ENCODE measurements around the gene SAP30.

SAP30 gene

GRCh38 chr4:173382349-173382748 lies 11.6 kb downstream of the SAP30 start:
- WGBS, 2 donors (ENCODE audit: extremely low coverage in 2 of 2, insufficient read length in 2 of 2, insufficient replicate concordance in 1 of 2), result no CpG with 5 or more reads among the region's 4 CpGs
- Histone ChIP-seq H3K4me1 (ENCODE audit: control insufficient read depth in 2 of 2, insufficient read depth in 1 of 2, low read depth in 1 of 2, low read length in 2 of 2) (no peaks in the 10 kb centered on the region), H2BK12ac (ENCODE audit: low read length) (no peak overlapping the region)

GRCh38 chr4:173386751-173387150 lies 16.0 kb downstream of the SAP30 start:
- Histone ChIP-seq H3K18ac (ENCODE audit: low read length) (no peak overlapping the region), H3K9me3 (replicated peaks in 1 of 2; ENCODE audit: control insufficient read depth in 2 of 2, insufficient read depth in 1 of 2, low read depth in 1 of 2, low read length in 2 of 2) (no peaks in the 10 kb centered on the region), H3K4me1 (ENCODE audit: control insufficient read depth in 2 of 2, insufficient read depth in 1 of 2, low read depth in 1 of 2, low read length in 2 of 2) (no peaks in the 10 kb centered on the region), H4K8ac (ENCODE audit: low read depth, low read length) (no peak overlapping the region), H3K9ac (ENCODE audit: low read depth, low read length, poor library complexity) (no peak overlapping the region), H2BK5ac (ENCODE audit: low read length) (no peak overlapping the region), H3K36me3 (replicated peaks in 1 of 2; ENCODE audit: control insufficient read depth in 2 of 2, insufficient read depth in 2 of 2, low read length in 2 of 2) (peaks cover 2 to 23% of the 10 kb centered on the region in 2 donors), H2BK12ac (ENCODE audit: low read length) (no peak overlapping the region), H3K4me2 (ENCODE audit: insufficient read depth, low read length, poor library complexity, severe bottlenecking) (no peak overlapping the region), H2AFZ (ENCODE audit: low read length) (no peak overlapping the region), H2BK15ac (ENCODE audit: low read length) (no peak overlapping the region), H3K27me3 (ENCODE audit: control insufficient read depth in 3 of 3, insufficient read depth in 3 of 3, low read depth in 1 of 3, low read length in 3 of 3) (no peaks in the 10 kb centered on the region), H3K27ac (replicated peaks; ENCODE audit: low read length) (no peak overlapping the region), H3K4me3 (ENCODE audit: low read length in 2 of 2) (no peak overlapping the region), H3K23ac (ENCODE audit: low read depth, low read length, poor library complexity) (no peak overlapping the region), H2AK5ac (ENCODE audit: low read depth, low read length) (no peak overlapping the region), H3K4ac (ENCODE audit: low read length) (no peak overlapping the region), H3K14ac (ENCODE audit: low read length) (no peak overlapping the region), H2BK120ac (ENCODE audit: low read depth, low read length) (no peak overlapping the region), H4K91ac (ENCODE audit: low read depth, low read length, poor library complexity) (no peak overlapping the region), H3K79me1 (ENCODE audit: low read depth, low read length) (no peaks in the 10 kb centered on the region)
- no peak for DNase-seq (ENCODE audit: low spot score)

More at GRCh38 chr4:173382349-173382748, 11.6 kb downstream of the SAP30 start:
- Histone ChIP-seq H4K8ac (ENCODE audit: low read depth, low read length) (no peak overlapping the region), H3K23ac (ENCODE audit: low read depth, low read length, poor library complexity) (no peak overlapping the region), H3K4me3 (ENCODE audit: low read length in 2 of 2) (no peak overlapping the region), H3K79me1 (ENCODE audit: low read depth, low read length) (no peaks in the 10 kb centered on the region), H3K4me2 (ENCODE audit: insufficient read depth, low read length, poor library complexity, severe bottlenecking) (no peak overlapping the region), H3K9me3 (replicated peaks in 1 of 2; ENCODE audit: control insufficient read depth in 2 of 2, insufficient read depth in 1 of 2, low read depth in 1 of 2, low read length in 2 of 2) (no peaks in the 10 kb centered on the region), H2BK15ac (ENCODE audit: low read length) (no peak overlapping the region), H3K27me3 (ENCODE audit: control insufficient read depth in 3 of 3, insufficient read depth in 3 of 3, low read depth in 1 of 3, low read length in 3 of 3) (no peaks in the 10 kb centered on the region), H3K27ac (replicated peaks; ENCODE audit: low read length) (no peak overlapping the region), H3K36me3 (replicated peaks in 1 of 2; ENCODE audit: control insufficient read depth in 2 of 2, insufficient read depth in 2 of 2, low read length in 2 of 2) (peaks cover 0 to 29% of the 10 kb centered on the region in 2 donors), H2AFZ (ENCODE audit: low read length) (no peak overlapping the region), H4K91ac (ENCODE audit: low read depth, low read length, poor library complexity) (no peak overlapping the region), H3K9ac (ENCODE audit: low read depth, low read length, poor library complexity) (no peak overlapping the region), H3K18ac (ENCODE audit: low read length) (no peak overlapping the region), H3K14ac (ENCODE audit: low read length) (no peak overlapping the region), H2BK5ac (ENCODE audit: low read length) (no peak overlapping the region), H3K4ac (ENCODE audit: low read length) (no peak overlapping the region), H2BK120ac (ENCODE audit: low read depth, low read length) (no peak overlapping the region), H2AK5ac (ENCODE audit: low read depth, low read length) (no peak overlapping the region)
- no peak for DNase-seq (ENCODE audit: low spot score)

GRCh38 chr4:173391701-173392100 lies 20.9 kb downstream of the SAP30 start:
- H3K14ac ChIP-seq (ENCODE audit: low read length), result no peak overlapping the region

GRCh38 chr4:173397604-173398003 lies 26.9 kb downstream of the SAP30 start:
- Histone ChIP-seq H3K23ac (ENCODE audit: low read depth, low read length, poor library complexity) (no peak overlapping the region), H3K36me3 (replicated peaks in 1 of 2; ENCODE audit: control insufficient read depth in 2 of 2, insufficient read depth in 2 of 2, low read length in 2 of 2) (peaks cover 0 to 12% of the 10 kb centered on the region in 2 donors), H4K91ac (ENCODE audit: low read depth, low read length, poor library complexity) (no peak overlapping the region), H2AK5ac (ENCODE audit: low read depth, low read length) (no peak overlapping the region), H3K4me1 (ENCODE audit: control insufficient read depth in 2 of 2, insufficient read depth in 1 of 2, low read depth in 1 of 2, low read length in 2 of 2) (peaks cover 2 to 12% of the 10 kb centered on the region in 2 donors), H2BK12ac (ENCODE audit: low read length) (no peak overlapping the region), H3K4me2 (ENCODE audit: insufficient read depth, low read length, poor library complexity, severe bottlenecking) (no peak overlapping the region), H3K4me3 (ENCODE audit: low read length in 2 of 2) (peak overlapping the region in 1 of 2 donors; percentile 27), H2AFZ (ENCODE audit: low read length) (peak overlapping the region; percentile 84), H3K14ac (ENCODE audit: low read length) (no peak overlapping the region), H3K4ac (ENCODE audit: low read length) (no peak overlapping the region), H3K79me1 (ENCODE audit: low read depth, low read length) (no peaks in the 10 kb centered on the region), H2BK5ac (ENCODE audit: low read length) (no peak overlapping the region), H2BK120ac (ENCODE audit: low read depth, low read length) (no peak overlapping the region), H4K8ac (ENCODE audit: low read depth, low read length) (no peak overlapping the region), H3K9ac (ENCODE audit: low read depth, low read length, poor library complexity) (no peak overlapping the region), H2BK15ac (ENCODE audit: low read length) (no peak overlapping the region), H3K18ac (ENCODE audit: low read length) (no peak overlapping the region), H3K27me3 (ENCODE audit: control insufficient read depth in 3 of 3, insufficient read depth in 3 of 3, low read depth in 1 of 3, low read length in 3 of 3) (no peaks in the 10 kb centered on the region), H3K27ac (replicated peaks; ENCODE audit: low read length) (no peak overlapping the region), H3K9me3 (replicated peaks in 1 of 2; ENCODE audit: control insufficient read depth in 2 of 2, insufficient read depth in 1 of 2, low read depth in 1 of 2, low read length in 2 of 2) (peaks cover 0 to 9% of the 10 kb centered on the region in 2 donors)
- WGBS, 2 donors (ENCODE audit: extremely low coverage in 2 of 2, insufficient read length in 2 of 2, insufficient replicate concordance in 1 of 2), result no CpG with 5 or more reads among the region's 1 CpG
- DNase-seq (ENCODE audit: low spot score), result no peak

More at GRCh38 chr4:173391701-173392100, 20.9 kb downstream of the SAP30 start:
- Histone ChIP-seq H3K9me3 (replicated peaks in 1 of 2; ENCODE audit: control insufficient read depth in 2 of 2, insufficient read depth in 1 of 2, low read depth in 1 of 2, low read length in 2 of 2) (peaks cover 0 to 9% of the 10 kb centered on the region in 2 donors), H3K9ac (ENCODE audit: low read depth, low read length, poor library complexity) (no peak overlapping the region), H3K36me3 (replicated peaks in 1 of 2; ENCODE audit: control insufficient read depth in 2 of 2, insufficient read depth in 2 of 2, low read length in 2 of 2) (peaks cover 2 to 28% of the 10 kb centered on the region in 2 donors), H4K91ac (ENCODE audit: low read depth, low read length, poor library complexity) (no peak overlapping the region), H4K8ac (ENCODE audit: low read depth, low read length) (no peak overlapping the region), H3K79me1 (ENCODE audit: low read depth, low read length) (no peaks in the 10 kb centered on the region), H3K4me2 (ENCODE audit: insufficient read depth, low read length, poor library complexity, severe bottlenecking) (no peak overlapping the region), H3K4me3 (ENCODE audit: low read length in 2 of 2) (no peak overlapping the region), H3K27me3 (ENCODE audit: control insufficient read depth in 3 of 3, insufficient read depth in 3 of 3, low read depth in 1 of 3, low read length in 3 of 3) (no peaks in the 10 kb centered on the region), H2AK5ac (ENCODE audit: low read depth, low read length) (no peak overlapping the region), H3K4ac (ENCODE audit: low read length) (no peak overlapping the region), H2AFZ (ENCODE audit: low read length) (no peak overlapping the region), H3K4me1 (ENCODE audit: control insufficient read depth in 2 of 2, insufficient read depth in 1 of 2, low read depth in 1 of 2, low read length in 2 of 2) (no peaks in the 10 kb centered on the region), H2BK120ac (ENCODE audit: low read depth, low read length) (no peak overlapping the region), H2BK15ac (ENCODE audit: low read length) (no peak overlapping the region), H2BK12ac (ENCODE audit: low read length) (no peak overlapping the region), H3K27ac (replicated peaks; ENCODE audit: low read length) (no peak overlapping the region), H2BK5ac (ENCODE audit: low read length) (no peak overlapping the region), H3K18ac (ENCODE audit: low read length) (no peak overlapping the region), H3K23ac (ENCODE audit: low read depth, low read length, poor library complexity) (no peak overlapping the region)
- no peak for DNase-seq (ENCODE audit: low spot score)
- no CpG with 5 or more reads among the region's 1 CpG for WGBS, 2 donors (ENCODE audit: extremely low coverage in 2 of 2, insufficient read length in 2 of 2, insufficient replicate concordance in 1 of 2)
